Measurements from ENCODE around the gene PBRM1.

Gene PBRM1

DNA sequence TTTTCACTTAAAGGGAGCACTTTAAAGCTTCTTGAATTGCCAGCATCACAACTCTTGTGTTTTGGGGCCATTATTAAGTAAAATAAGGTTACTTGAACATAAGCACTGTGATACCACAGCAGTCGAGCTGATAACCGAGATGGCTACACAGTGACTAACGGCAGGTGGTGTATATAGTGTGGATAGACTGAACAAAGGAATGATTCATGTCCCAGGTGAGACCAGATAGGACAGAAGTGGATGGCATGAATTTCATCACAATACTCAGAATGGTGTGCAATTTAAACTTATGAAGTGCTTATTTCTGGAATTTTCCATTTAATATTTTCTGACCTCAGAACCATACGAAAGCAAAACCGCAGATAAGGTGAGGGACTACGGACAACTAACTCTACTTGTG lies 40.2 kb downstream of the PBRM1 start:
- Mint-ChIP-seq H3K27ac (no peak overlapping the region), H3K4me3 (no peak overlapping the region), H3K36me3 (ENCODE audit: low read depth) (peaks cover 71% of the 10 kb centered on the region), H3K9me3 (no peaks in the 10 kb centered on the region), H3K27me3 (ENCODE audit: low read depth) (no peaks in the 10 kb centered on the region), H3K4me1 (no peaks in the 10 kb centered on the region)
- TF ChIP-seq, protein P1, sequence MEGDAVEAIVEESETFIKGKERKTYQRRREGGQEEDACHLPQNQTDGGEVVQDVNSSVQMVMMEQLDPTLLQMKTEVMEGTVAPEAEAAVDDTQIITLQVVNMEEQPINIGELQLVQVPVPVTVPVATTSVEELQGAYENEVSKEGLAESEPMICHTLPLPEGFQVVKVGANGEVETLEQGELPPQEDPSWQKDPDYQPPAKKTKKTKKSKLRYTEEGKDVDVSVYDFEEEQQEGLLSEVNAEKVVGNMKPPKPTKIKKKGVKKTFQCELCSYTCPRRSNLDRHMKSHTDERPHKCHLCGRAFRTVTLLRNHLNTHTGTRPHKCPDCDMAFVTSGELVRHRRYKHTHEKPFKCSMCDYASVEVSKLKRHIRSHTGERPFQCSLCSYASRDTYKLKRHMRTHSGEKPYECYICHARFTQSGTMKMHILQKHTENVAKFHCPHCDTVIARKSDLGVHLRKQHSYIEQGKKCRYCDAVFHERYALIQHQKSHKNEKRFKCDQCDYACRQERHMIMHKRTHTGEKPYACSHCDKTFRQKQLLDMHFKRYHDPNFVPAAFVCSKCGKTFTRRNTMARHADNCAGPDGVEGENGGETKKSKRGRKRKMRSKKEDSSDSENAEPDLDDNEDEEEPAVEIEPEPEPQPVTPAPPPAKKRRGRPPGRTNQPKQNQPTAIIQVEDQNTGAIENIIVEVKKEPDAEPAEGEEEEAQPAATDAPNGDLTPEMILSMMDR (IDR thresholded peaks at IDR 0.05; ENCODE audit: unreplicated experiment in 3 of 3) = no peak

DNA sequence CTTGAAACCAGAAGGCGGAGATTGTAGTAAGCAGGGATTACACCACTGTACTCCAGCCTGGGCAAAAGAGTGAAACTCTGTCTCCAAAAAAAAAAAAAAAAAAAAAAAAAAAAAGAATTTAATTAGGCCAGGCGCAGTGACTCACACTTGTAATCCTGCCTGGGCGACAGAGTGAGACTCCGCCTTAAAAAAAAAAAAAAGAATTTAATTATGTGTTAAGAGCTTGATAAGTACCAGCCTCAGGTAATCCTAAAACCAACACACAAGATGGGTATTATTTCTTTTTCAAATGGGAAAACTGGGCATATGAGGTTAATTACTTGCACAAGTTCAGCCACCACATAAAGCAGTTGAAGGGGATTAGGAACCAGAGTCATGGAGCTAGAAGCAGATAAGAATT lies 49.0 kb downstream of the PBRM1 start:
- H3K27ac Mint-ChIP-seq = no peak overlapping the region
- no peaks in the 10 kb centered on the region for H3K9me3 Mint-ChIP-seq
- peaks cover 59% of the 10 kb centered on the region for H3K36me3 Mint-ChIP-seq (ENCODE audit: low read depth)
- H3K4me1 Mint-ChIP-seq = no peaks in the 10 kb centered on the region
- TF ChIP-seq, protein P1 (IDR thresholded peaks at IDR 0.05; ENCODE audit: unreplicated experiment in 3 of 3) = no peak
- no peaks in the 10 kb centered on the region for H3K27me3 Mint-ChIP-seq (ENCODE audit: low read depth)
- H3K4me3 Mint-ChIP-seq = no peak overlapping the region

DNA sequence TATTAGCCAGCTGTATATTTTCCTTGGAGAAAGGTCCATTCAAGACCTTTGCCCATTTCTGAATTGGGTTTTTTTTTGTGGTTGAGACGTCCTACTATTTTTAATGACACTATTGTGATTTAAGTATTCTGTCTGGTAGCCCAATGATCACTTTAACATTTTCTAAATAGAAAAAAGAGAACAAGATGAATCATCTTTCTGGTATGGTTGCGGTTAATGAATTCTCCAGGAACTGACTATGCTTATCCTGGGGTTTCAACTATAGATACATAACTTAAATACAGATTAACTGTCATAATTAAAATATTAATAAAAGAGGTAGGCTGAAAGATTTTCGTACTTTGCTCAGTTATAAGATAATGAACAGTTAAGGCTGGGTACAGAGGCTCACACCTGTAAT lies 51.9 kb downstream of the PBRM1 start:
- H3K4me1 Mint-ChIP-seq = no peaks in the 10 kb centered on the region
- H3K27ac Mint-ChIP-seq = no peak overlapping the region
- H3K36me3 Mint-ChIP-seq (ENCODE audit: low read depth) = peaks cover 41% of the 10 kb centered on the region
- no peaks in the 10 kb centered on the region for H3K27me3 Mint-ChIP-seq (ENCODE audit: low read depth)
- no peaks in the 10 kb centered on the region for H3K9me3 Mint-ChIP-seq
- no peak overlapping the region for H3K4me3 Mint-ChIP-seq
- TF ChIP-seq, protein P1 (IDR thresholded peaks at IDR 0.05; ENCODE audit: unreplicated experiment in 3 of 3) = no peak

DNA sequence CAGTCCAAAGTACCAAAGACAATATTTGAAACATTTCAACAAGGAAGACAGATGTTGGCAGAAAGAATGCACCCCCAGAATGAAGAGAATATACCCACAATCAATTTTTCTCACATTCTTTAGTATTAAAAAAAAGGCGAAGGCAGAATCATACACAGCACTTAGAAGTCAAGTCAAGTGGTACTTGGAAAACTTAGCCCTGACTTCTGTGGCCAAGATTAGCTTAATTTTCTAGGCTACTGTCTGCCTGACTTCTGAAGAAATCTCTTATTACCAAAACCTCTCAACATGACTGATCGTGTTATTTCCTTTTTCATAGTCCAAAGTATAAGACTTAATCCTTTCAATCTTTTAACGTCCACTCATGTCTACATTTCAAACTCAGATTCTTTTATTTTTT lies 60.7 kb downstream of the PBRM1 start:
- TF ChIP-seq, protein P1 (IDR thresholded peaks at IDR 0.05; ENCODE audit: unreplicated experiment in 3 of 3) = no peak
- no peaks in the 10 kb centered on the region for H3K4me1 Mint-ChIP-seq
- no peaks in the 10 kb centered on the region for H3K9me3 Mint-ChIP-seq
- H3K27me3 Mint-ChIP-seq (ENCODE audit: low read depth) = no peaks in the 10 kb centered on the region
- H3K27ac Mint-ChIP-seq = no peak overlapping the region
- H3K36me3 Mint-ChIP-seq (ENCODE audit: low read depth) = peaks cover 55% of the 10 kb centered on the region
- H3K4me3 Mint-ChIP-seq = no peak overlapping the region

DNA sequence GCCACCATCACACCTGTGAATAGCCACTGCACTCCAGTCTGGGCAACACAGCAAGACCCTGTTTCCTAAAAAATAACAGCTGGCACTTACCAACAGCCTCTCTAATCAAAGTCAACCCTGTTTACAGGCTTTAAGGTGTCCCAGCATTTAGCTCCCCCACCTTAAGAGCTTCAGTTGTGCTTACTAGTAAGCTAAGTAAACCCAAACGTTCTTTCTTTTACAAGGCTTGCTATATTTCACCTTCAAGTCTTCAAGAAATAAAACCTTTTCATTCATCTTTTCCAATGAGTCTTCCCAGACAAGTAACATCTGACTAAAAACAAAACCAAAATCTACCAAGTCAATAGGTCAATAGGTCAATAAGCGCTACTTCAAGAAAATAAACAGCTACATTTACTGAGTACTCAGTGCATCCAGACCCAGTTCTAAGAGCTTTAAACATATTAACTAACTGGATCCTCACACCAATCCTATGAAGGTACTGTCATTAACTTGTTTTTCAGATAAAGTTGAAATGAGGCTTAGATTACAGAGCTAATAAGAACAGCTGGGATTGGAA lies 62.4 kb downstream of the PBRM1 start:
- no peaks in the 10 kb centered on the region for H3K4me1 Mint-ChIP-seq
- no peak overlapping the region for H3K4me3 Mint-ChIP-seq
- H3K27ac Mint-ChIP-seq = no peak overlapping the region
- peaks cover 57% of the 10 kb centered on the region for H3K36me3 Mint-ChIP-seq (ENCODE audit: low read depth)
- H3K9me3 Mint-ChIP-seq = no peaks in the 10 kb centered on the region
- H3K27me3 Mint-ChIP-seq (ENCODE audit: low read depth) = no peaks in the 10 kb centered on the region
- TF ChIP-seq, protein P1 (IDR thresholded peaks at IDR 0.05; ENCODE audit: unreplicated experiment in 3 of 3) = no peak

DNA sequence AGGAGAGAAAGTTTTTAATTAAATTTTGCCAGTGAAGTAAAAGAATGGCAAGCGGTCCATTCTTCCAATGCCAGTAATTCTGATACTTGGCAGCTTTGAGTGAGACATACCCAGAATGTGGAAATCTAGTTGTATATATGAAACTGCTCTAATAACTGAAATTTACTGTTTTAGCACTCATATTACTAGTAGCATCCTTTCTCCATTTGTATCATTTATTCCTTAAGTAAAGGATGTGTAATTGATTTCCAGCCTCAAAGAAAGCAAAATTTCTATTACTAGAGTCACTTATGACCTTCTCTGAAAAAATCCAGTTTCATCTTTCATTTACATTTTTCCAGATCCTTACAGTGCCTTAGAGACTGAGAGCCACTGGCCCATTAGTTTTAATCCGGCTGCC lies 65.1 kb downstream of the PBRM1 start:
- no peaks in the 10 kb centered on the region for H3K9me3 Mint-ChIP-seq
- TF ChIP-seq, protein P1 (IDR thresholded peaks at IDR 0.05; ENCODE audit: unreplicated experiment in 3 of 3) = no peak
- no peaks in the 10 kb centered on the region for H3K4me1 Mint-ChIP-seq
- no peak overlapping the region for H3K27ac Mint-ChIP-seq
- no peaks in the 10 kb centered on the region for H3K27me3 Mint-ChIP-seq (ENCODE audit: low read depth)
- H3K36me3 Mint-ChIP-seq (ENCODE audit: low read depth) = peaks cover 66% of the 10 kb centered on the region
- H3K4me3 Mint-ChIP-seq = no peak overlapping the region
